ENCODE results near the gene FTO.

GRCh38 chr16:54173490-54173889, 469.5 kb downstream of the FTO start:
- TF ChIP-seq CTCF (IDR thresholded peaks at IDR 0.05) = no peak
- no peak for TF ChIP-seq POLR2A (IDR thresholded peaks at IDR 0.05)

Data from testis (tissue), 2 donors.